Hepatocyte (in vitro differentiated cells): ENCODE results near the gene PPBP.

Experiments
- EZH2 ChIP-seq: fragments of 200-600 bp; sonication (generic); IDR thresholded peaks from 2 replicates; pipeline ENCODE4 v1.6.1; 2016; ENCODE audit warnings: antibody characterized with exemption, mild to moderate bottlenecking, borderline replicate concordance
- TF ChIP-seq, protein P1 (sequence below): fragments of 200-600 bp; sonication (generic); IDR thresholded peaks from 2 replicates; pipeline ENCODE4 v1.5.1; 2016; ENCODE audit warnings: antibody characterized with exemption, mild to moderate bottlenecking; ENCODE audit not compliant: poor library complexity

DNA sequence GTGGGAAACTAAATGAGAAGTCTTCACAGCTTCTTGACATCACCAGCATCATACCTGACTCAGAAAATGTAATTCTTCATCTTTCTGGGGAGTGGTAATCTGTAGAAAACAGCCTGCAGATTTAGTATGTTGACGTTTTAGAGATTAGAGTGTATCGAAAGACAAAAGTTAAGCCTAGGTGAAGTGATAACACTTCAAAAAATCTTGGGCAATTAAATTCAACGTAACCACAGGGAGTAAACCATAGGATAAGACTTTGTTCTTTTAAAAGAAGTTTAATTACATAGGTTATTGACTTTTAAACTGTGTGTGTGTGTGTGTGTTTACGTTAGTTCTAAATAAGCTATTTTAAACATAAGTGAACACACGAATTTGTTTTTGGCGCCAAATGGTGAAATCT is 12.3 kb upstream of the PPBP start:
- no peak for TF ChIP-seq EZH2
- TF ChIP-seq, protein P1, sequence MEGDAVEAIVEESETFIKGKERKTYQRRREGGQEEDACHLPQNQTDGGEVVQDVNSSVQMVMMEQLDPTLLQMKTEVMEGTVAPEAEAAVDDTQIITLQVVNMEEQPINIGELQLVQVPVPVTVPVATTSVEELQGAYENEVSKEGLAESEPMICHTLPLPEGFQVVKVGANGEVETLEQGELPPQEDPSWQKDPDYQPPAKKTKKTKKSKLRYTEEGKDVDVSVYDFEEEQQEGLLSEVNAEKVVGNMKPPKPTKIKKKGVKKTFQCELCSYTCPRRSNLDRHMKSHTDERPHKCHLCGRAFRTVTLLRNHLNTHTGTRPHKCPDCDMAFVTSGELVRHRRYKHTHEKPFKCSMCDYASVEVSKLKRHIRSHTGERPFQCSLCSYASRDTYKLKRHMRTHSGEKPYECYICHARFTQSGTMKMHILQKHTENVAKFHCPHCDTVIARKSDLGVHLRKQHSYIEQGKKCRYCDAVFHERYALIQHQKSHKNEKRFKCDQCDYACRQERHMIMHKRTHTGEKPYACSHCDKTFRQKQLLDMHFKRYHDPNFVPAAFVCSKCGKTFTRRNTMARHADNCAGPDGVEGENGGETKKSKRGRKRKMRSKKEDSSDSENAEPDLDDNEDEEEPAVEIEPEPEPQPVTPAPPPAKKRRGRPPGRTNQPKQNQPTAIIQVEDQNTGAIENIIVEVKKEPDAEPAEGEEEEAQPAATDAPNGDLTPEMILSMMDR, result no peak
